Epithelial cell of proximal tubule (primary cell): ENCODE results near the gene PPCDC. TPM values are rescaled to one million over a fixed set of nuclear protein-coding genes. Genes with fewer than 3 reads are reported as not detected.
"Not testable (repeated sequence)": the region's sequence is repeated elsewhere in the genome, so short reads cannot be mapped to it uniquely, and the experiment has no call there.

ENCODE experiments used
- DNase-seq: peaks from one replicate; pipeline ENCODE4 v3.0.0-alpha.2; 2011; ENCODE audit warnings: low read depth
- H3K4me3 ChIP-seq: 2 replicates; pipeline ENCODE4 v1.5.1; 2011; ENCODE audit warnings: low read depth, mild to moderate bottlenecking, low read length
- total RNA-seq: library from RNA; depleted of rRNA; stranded (reverse); fragments of >200 nt; gene quantifications from 2 replicates; pipeline ENCODE4 v1.2.3, GENCODE V29; 2015
- TF ChIP-seq, protein P1 (sequence below): conservative IDR thresholded peaks from 2 replicates; pipeline ENCODE4 v1.5.1; 2012; ENCODE audit warnings: low read depth, mild to moderate bottlenecking, low read length

Gene PPCDC
- total RNA-seq, 1 donor from 2014 or later = 26.1 TPM

- no peak overlapping the region for H3K4me3 ChIP-seq
- TF ChIP-seq, protein P1, sequence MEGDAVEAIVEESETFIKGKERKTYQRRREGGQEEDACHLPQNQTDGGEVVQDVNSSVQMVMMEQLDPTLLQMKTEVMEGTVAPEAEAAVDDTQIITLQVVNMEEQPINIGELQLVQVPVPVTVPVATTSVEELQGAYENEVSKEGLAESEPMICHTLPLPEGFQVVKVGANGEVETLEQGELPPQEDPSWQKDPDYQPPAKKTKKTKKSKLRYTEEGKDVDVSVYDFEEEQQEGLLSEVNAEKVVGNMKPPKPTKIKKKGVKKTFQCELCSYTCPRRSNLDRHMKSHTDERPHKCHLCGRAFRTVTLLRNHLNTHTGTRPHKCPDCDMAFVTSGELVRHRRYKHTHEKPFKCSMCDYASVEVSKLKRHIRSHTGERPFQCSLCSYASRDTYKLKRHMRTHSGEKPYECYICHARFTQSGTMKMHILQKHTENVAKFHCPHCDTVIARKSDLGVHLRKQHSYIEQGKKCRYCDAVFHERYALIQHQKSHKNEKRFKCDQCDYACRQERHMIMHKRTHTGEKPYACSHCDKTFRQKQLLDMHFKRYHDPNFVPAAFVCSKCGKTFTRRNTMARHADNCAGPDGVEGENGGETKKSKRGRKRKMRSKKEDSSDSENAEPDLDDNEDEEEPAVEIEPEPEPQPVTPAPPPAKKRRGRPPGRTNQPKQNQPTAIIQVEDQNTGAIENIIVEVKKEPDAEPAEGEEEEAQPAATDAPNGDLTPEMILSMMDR = no peak
- DNase-seq = no peak
Measured at GRCh38 chr15:75090388-75090734, 67.0 kb downstream of the PPCDC start.

DNA sequence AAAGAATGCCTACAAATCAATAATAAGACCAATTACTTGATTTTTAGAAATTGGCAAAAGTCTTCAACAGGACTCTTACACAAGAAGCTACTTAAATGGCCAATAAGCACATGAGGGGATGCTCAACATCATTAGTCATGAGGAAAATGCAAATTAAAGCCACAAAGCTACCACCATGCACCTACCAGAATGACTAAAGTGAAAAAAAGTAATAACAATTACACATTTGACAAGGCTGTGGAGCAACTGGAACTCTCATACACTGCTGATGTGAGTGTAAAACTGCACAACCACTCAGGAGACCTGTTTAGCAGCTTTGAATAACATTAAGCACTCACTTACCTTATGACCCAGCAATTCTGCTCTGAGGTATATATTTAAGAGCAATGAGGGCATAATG, 68.4 kb downstream of the PPCDC start:
- DNase-seq = no peak
- H3K4me3 ChIP-seq = no peak overlapping the region
- TF ChIP-seq, protein P1 = no peak

DNA sequence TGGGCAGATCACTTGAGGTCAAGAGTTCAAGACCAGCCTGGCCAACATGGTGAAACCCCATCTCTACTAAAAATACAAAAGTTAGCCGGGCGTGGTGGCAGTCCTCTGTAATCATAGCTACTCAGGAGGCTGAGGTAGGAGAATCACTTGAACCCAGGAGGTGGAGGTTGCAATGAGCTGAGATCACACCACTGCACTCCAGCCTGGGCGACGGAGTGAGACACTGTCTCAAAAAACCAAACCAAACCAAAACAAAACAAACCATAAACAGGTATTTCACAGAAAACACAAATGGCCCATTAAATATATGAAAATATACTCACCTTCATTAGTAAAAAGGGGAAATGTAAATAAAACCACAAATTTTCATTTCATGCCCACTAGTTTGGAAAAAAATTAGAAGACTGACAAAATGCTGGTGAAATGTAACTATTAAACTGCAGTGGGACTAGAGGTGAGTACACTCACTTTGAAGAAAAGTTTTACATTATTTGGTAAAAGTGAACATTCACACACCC, 71.6 kb downstream of the PPCDC start:
- not testable (repeated sequence) for H3K4me3 ChIP-seq, DNase-seq

DNA sequence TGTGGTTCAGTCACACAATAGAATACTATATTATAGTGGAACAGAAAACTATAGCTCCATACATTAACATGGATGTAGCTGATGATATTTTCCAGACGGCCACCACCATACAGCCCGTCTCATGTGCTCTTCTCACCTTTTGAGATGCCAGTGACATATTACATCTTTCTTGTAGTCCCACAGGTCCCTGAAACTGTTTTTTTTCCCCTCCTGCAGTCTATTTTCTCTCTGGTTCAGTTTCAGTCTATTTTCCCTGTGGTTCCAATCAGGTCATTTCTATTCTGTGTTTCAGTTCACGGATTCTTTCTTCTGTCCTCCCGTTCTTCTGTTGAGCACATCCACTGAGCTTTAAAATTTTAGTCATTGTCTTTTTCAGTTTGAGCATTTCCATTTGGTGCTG, 72.2 kb downstream of the PPCDC start:
- no peak for DNase-seq
- TF ChIP-seq, protein P1 = no peak
- no peak overlapping the region for H3K4me3 ChIP-seq

GRCh38 chr15:75097939-75098338, 74.5 kb downstream of the PPCDC start:
- H3K4me3 ChIP-seq = no peak overlapping the region
- DNase-seq = no peak
- TF ChIP-seq, protein P1 = no peak

DNA sequence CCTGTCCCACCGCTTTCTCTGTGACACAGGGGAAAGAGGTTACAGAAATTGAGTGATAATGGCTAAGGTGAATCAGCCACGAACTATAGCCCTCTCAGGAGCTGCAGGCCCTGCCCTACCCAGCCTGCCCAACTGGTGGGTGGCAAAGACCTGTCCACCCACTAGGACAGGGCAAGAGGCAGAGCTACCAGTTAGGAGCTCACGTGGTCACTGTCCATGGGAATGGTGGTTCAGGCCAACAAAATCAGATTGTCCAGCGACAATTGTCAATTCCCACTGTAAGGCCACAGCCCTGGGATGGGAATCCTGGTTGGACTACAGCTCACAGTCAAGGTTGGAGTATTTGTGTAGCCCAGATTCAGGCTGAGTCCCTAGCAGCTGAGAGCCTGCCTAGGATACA, 75.0 kb downstream of the PPCDC start:
- no peak for DNase-seq
- TF ChIP-seq, protein P1 = no peak
- H3K4me3 ChIP-seq = no peak overlapping the region

Other genes starting within 250 kb of the PPCDC start
- 28.4 and 35.2 TPM in 2 replicates for gene CSK, start 241.5 kb upstream of the PPCDC start, total RNA-seq
- gene LMAN1L, start 210.8 kb upstream of the PPCDC start, total RNA-seq = not detected in 2 replicates
- not detected in 2 replicates for gene CPLX3, start 197.0 kb upstream of the PPCDC start, total RNA-seq
- 19.7 and 20.2 TPM in 2 replicates for gene ULK3, start 180.4 kb upstream of the PPCDC start, total RNA-seq
- 39.3 and 58.9 TPM in 2 replicates for gene SCAMP2, start 150.2 kb upstream of the PPCDC start, total RNA-seq
- 64.2 and 66.1 TPM in 2 replicates for gene MPI, start 133.5 kb upstream of the PPCDC start, total RNA-seq
- gene FAM219B, start 116.7 kb upstream of the PPCDC start, total RNA-seq = 21.5 and 36.3 TPM in 2 replicates
- 123 and 219 TPM in 2 replicates for gene COX5A, start 85.5 kb upstream of the PPCDC start, total RNA-seq
- 6.1 and 9.0 TPM in 2 replicates for gene RPP25, start 66.8 kb upstream of the PPCDC start, total RNA-seq
- gene SCAMP5, start 28.0 kb upstream of the PPCDC start, total RNA-seq = 4.7 and 19.5 TPM in 2 replicates
- gene C15orf39, start 178.3 kb downstream of the PPCDC start, total RNA-seq = 9.6 and 13.7 TPM in 2 replicates
- gene GOLGA6C, start 234.7 kb downstream of the PPCDC start, total RNA-seq = not detected in 2 replicates